Parathyroid adenoma (tissue), 2 donors: ENCODE results near the gene CORO7.

Experiments used
- H2AFZ ChIP-seq: fragments of 300-600 bp; sonication (generic); one replicate; pipeline ENCODE4 v1.7.0; 2017; ENCODE audit warnings: antibody characterized with exemption, mild to moderate bottlenecking
- H3K27ac ChIP-seq: fragments of 300-600 bp; sonication (generic); one replicate; pipeline ENCODE4 v1.7.0; 2017
- H3K27me3 ChIP-seq: fragments of 300-600 bp; sonication (generic); one replicate; pipeline ENCODE4 v1.7.0; 2017; ENCODE audit warnings: low read length; ENCODE audit not compliant: control insufficient read depth, insufficient read depth
- H3K36me3 ChIP-seq: fragments of 300-600 bp; sonication (generic); one replicate; pipeline ENCODE4 v1.7.0; 2017; ENCODE audit warnings: low read length; ENCODE audit not compliant: control insufficient read depth, insufficient read depth
- H3K4me1 ChIP-seq: fragments of 300-600 bp; sonication (generic); one replicate; pipeline ENCODE4 v1.7.0; 2017; ENCODE audit warnings: control low read depth
- H3K4me2 ChIP-seq: fragments of 300-600 bp; sonication (generic); one replicate; pipeline ENCODE4 v1.7.0; 2017; ENCODE audit warnings: low read length
- H3K4me3 ChIP-seq: fragments of 300-600 bp; sonication (generic); one replicate; pipeline ENCODE4 v1.7.0; 2017; ENCODE audit warnings: low read depth, low read length
- H3K79me2 ChIP-seq: fragments of 300-600 bp; sonication (generic); one replicate; pipeline ENCODE4 v1.7.0; 2017; ENCODE audit warnings: control low read depth
- H3K9ac ChIP-seq: fragments of 300-600 bp; sonication (generic); one replicate; pipeline ENCODE4 v1.7.0; 2017; ENCODE audit warnings: mild to moderate bottlenecking
- H3K9me3 ChIP-seq: fragments of 300-600 bp; sonication (generic); one replicate; pipeline ENCODE4 v1.7.0; 2017; ENCODE audit warnings: low read length; ENCODE audit not compliant: control insufficient read depth
- CTCF ChIP-seq: fragments of 300-600 bp; sonication (generic); IDR thresholded peaks from one replicate; pipeline ENCODE4 v1.7.0; 2017; ENCODE audit warnings: antibody characterized with exemption, mild to moderate bottlenecking
- donor health status: primary hyperparathyroidism.

Gene CORO7

GRCh38 chr16:4359914-4360313 lies 56.5 kb downstream of the CORO7 start:
- no peak for TF ChIP-seq CTCF
- Histone ChIP-seq H3K4me1 (no peaks in the 10 kb centered on the region), H3K4me3 (no peak overlapping the region), H3K27ac (no peak overlapping the region), H3K27me3 (no peaks in the 10 kb centered on the region), H2AFZ (no peak overlapping the region), H3K79me2 (no peaks in the 10 kb centered on the region), H3K9me3 (no peaks in the 10 kb centered on the region), H3K4me2 (no peak overlapping the region), H3K9ac (no peak overlapping the region), H3K36me3 (no peaks in the 10 kb centered on the region)

GRCh38 chr16:4358831-4359561 lies 57.4 kb downstream of the CORO7 start:
- H3K27me3 ChIP-seq, result no peaks in the 10 kb centered on the region
- TF ChIP-seq CTCF, result peak; percentile 98

GRCh38 chr16:4358236-4358635 lies 58.2 kb downstream of the CORO7 start:
- no peak for TF ChIP-seq CTCF
- Histone ChIP-seq H2AFZ (no peak overlapping the region), H3K9ac (no peak overlapping the region), H3K4me2 (no peak overlapping the region), H3K79me2 (no peaks in the 10 kb centered on the region), H3K9me3 (no peaks in the 10 kb centered on the region), H3K4me1 (no peaks in the 10 kb centered on the region), H3K27ac (no peak overlapping the region), H3K4me3 (no peak overlapping the region), H3K27me3 (no peaks in the 10 kb centered on the region), H3K36me3 (no peaks in the 10 kb centered on the region)

More at GRCh38 chr16:4358831-4359561, 57.4 kb downstream of the CORO7 start:
- Histone ChIP-seq H2AFZ (no peak overlapping the region), H3K4me2 (no peak overlapping the region), H3K36me3 (no peaks in the 10 kb centered on the region), H3K79me2 (no peaks in the 10 kb centered on the region), H3K9ac (no peak overlapping the region), H3K4me1 (no peaks in the 10 kb centered on the region), H3K4me3 (no peak overlapping the region), H3K27ac (no peak overlapping the region), H3K9me3 (no peaks in the 10 kb centered on the region)

GRCh38 chr16:4356820-4357219 lies 59.6 kb downstream of the CORO7 start:
- TF ChIP-seq CTCF, result no peak

More at GRCh38 chr16:4356820-4357219, 59.6 kb downstream of the CORO7 start:
- H3K4me3 ChIP-seq, result no peak overlapping the region
- no peaks in the 10 kb centered on the region for H3K36me3 ChIP-seq
- H3K79me2 ChIP-seq, result no peaks in the 10 kb centered on the region
- H2AFZ ChIP-seq, result no peak overlapping the region
- no peak overlapping the region for H3K27ac ChIP-seq
- no peaks in the 10 kb centered on the region for H3K9me3 ChIP-seq
- H3K4me1 ChIP-seq, result no peaks in the 10 kb centered on the region
- no peak overlapping the region for H3K4me2 ChIP-seq
- H3K27me3 ChIP-seq, result no peaks in the 10 kb centered on the region
- H3K9ac ChIP-seq, result no peak overlapping the region
